SK-N-SH treated with all-trans-retinoic acid at 6 μM for 48 hours (cell line): ENCODE results near the gene PES1.

ENCODE experiments used
- ATAC-seq: fragments of 200-7000 bp; cut with Tn5 transposase; 3 replicates; pipeline ENCODE4 v1.9.1; 2020; ENCODE audit warnings: mild to moderate bottlenecking, moderate library complexity
- CSDC2 ChIP-seq: fragments of 250-450 bp; sonication (Bioruptor Pico); IDR thresholded peaks from 2 replicates; pipeline ENCODE4 v1.5.0; 2020; ENCODE audit warnings: mild to moderate bottlenecking, moderate library complexity
- CSRNP3 ChIP-seq: fragments of 250-450 bp; sonication (Bioruptor Pico); IDR thresholded peaks from 2 replicates; pipeline ENCODE4 v1.5.1; 2021; ENCODE audit warnings: mild to moderate bottlenecking, moderate library complexity
- GLIS3 ChIP-seq: fragments of 250-450 bp; sonication (Bioruptor Pico); IDR thresholded peaks from 2 replicates; pipeline ENCODE4 v1.5.0; 2020; ENCODE audit warnings: mild to moderate bottlenecking, moderate library complexity
- OSR1 ChIP-seq: fragments of 250-450 bp; sonication (Bioruptor Pico); IDR thresholded peaks from 2 replicates; pipeline ENCODE4 v1.8.0; 2022; ENCODE audit warnings: moderate library complexity, mild to moderate bottlenecking, inconsistent platforms
- PATZ1 ChIP-seq: fragments of 250-450 bp; sonication (Bioruptor Pico); IDR thresholded peaks from 2 replicates; pipeline ENCODE4 v1.8.0; 2020; ENCODE audit warnings: mild to moderate bottlenecking, moderate library complexity, borderline replicate concordance
- POU6F1 ChIP-seq: fragments of 250-450 bp; sonication (Bioruptor Pico); IDR thresholded peaks from 2 replicates; pipeline ENCODE4 v1.8.0; 2021; ENCODE audit warnings: low read depth, mild to moderate bottlenecking, moderate library complexity, borderline replicate concordance
- PPARA ChIP-seq: fragments of 250-450 bp; sonication (Bioruptor Pico); IDR thresholded peaks from 2 replicates; pipeline ENCODE4 v1.5.0; 2020; ENCODE audit warnings: mild to moderate bottlenecking, borderline replicate concordance
- RARB ChIP-seq: fragments of 250-450 bp; sonication (Bioruptor Pico); IDR thresholded peaks from 2 replicates; pipeline ENCODE4 v1.8.0; 2021; ENCODE audit warnings: mild to moderate bottlenecking, moderate library complexity
- TCF4 ChIP-seq: fragments of 250-450 bp; sonication (Bioruptor Pico); IDR thresholded peaks from 2 replicates; pipeline ENCODE4 v1.8.0; 2021; ENCODE audit warnings: mild to moderate bottlenecking, moderate library complexity, borderline replicate concordance
- TSHZ2 ChIP-seq: fragments of 250-450 bp; sonication (Bioruptor Pico); IDR thresholded peaks from 2 replicates; pipeline ENCODE4 v1.5.0; 2020; ENCODE audit warnings: mild to moderate bottlenecking, moderate library complexity
- ZC3H10 ChIP-seq: fragments of 250-450 bp; sonication (Bioruptor Pico); IDR thresholded peaks from 2 replicates; pipeline ENCODE4 v1.5.1; 2021; ENCODE audit warnings: mild to moderate bottlenecking, moderate library complexity
- ZFP30 ChIP-seq: fragments of 450-650 bp; formaldehyde crosslinking; IDR thresholded peaks from 2 replicates; pipeline ENCODE4 v1.5.0; 2022; ENCODE audit warnings: mild to moderate bottlenecking, moderate library complexity
- ZNF565 ChIP-seq: fragments of 450-650 bp; formaldehyde crosslinking; conservative IDR thresholded peaks from 2 replicates; pipeline ENCODE4 v1.5.0; 2020; ENCODE audit warnings: low read depth, mild to moderate bottlenecking, moderate library complexity
- ZNF70 ChIP-seq: fragments of 450-650 bp; formaldehyde crosslinking; IDR thresholded peaks from 2 replicates; pipeline ENCODE4 v1.5.0; 2020; ENCODE audit warnings: mild to moderate bottlenecking, moderate library complexity
- ZNF8 ChIP-seq: fragments of 450-650 bp; formaldehyde crosslinking; IDR thresholded peaks from 2 replicates; pipeline ENCODE4 v1.5.0; 2020; ENCODE audit warnings: mild to moderate bottlenecking, moderate library complexity
- TF ChIP-seq, protein P1 (sequence below): fragments of 250-450 bp; sonication (Bioruptor Pico); IDR thresholded peaks from 2 replicates; pipeline ENCODE4 v1.5.1; 2020; ENCODE audit warnings: low read depth, mild to moderate bottlenecking, moderate library complexity

PES1 gene

DNA sequence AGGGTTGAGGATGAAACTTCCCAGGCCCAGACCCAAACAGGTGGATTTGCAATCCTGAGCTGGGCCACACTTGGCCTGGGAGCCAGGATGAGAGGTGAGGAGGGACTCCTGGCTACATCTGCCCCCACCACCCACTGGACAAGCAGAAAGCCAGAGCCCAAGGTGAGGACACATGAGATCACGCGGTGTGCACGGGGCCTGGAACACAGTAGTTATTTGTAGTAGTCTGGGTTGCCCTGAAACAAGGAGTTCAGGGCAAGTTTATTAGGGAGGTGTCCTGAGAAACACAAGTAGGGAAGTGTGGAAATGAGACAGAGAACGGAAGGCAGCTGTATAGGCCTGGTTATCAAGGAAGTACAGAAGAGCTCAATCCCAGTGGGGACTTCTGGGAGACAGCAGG lies 44.5 kb downstream of the PES1 start:
- ATAC-seq = no peak; the same call in 2 of the 3 replicates
- no peak for TF ChIP-seq POU6F1 (CRISPR knock-in tag)
- no peak for TF ChIP-seq PPARA (CRISPR knock-in tag)
- no peak for TF ChIP-seq GLIS3 (CRISPR knock-in tag)
- TF ChIP-seq ZFP30 (CRISPR knock-in tag) = no peak
- no peak for TF ChIP-seq PATZ1 (CRISPR knock-in tag)
- no peak for TF ChIP-seq ZC3H10 (CRISPR knock-in tag)
- TF ChIP-seq, protein P1, sequence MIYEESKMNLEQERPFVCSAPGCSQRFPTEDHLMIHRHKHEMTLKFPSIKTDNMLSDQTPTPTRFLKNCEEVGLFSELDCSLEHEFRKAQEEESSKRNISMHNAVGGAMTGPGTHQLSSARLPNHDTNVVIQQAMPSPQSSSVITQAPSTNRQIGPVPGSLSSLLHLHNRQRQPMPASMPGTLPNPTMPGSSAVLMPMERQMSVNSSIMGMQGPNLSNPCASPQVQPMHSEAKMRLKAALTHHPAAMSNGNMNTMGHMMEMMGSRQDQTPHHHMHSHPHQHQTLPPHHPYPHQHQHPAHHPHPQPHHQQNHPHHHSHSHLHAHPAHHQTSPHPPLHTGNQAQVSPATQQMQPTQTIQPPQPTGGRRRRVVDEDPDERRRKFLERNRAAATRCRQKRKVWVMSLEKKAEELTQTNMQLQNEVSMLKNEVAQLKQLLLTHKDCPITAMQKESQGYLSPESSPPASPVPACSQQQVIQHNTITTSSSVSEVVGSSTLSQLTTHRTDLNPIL = no peak
- no peak for TF ChIP-seq ZNF70
- TF ChIP-seq TCF4 (CRISPR knock-in tag) = no peak
- no peak for TF ChIP-seq TSHZ2 (CRISPR knock-in tag)

GRCh38 chr22:30546616-30547015 lies 45.1 kb downstream of the PES1 start, which contains the start of gene SEC14L6:
Gene SEC14L6, minus strand, starts transcription at chr22:30546741. Its CDS starts 59 bp downstream, at chr22:30546682.
- TF ChIP-seq, protein P1 = no peak
- TF ChIP-seq ZNF8 (CRISPR knock-in tag) = no peak
- TF ChIP-seq ZFP30 (CRISPR knock-in tag) = no peak
- no peak for TF ChIP-seq TCF4 (CRISPR knock-in tag)
- TF ChIP-seq ZNF565 (CRISPR knock-in tag) = no peak
- no peak for TF ChIP-seq ZNF70
- TF ChIP-seq CSRNP3 (CRISPR knock-in tag) = no peak
- no peak for ATAC-seq

DNA sequence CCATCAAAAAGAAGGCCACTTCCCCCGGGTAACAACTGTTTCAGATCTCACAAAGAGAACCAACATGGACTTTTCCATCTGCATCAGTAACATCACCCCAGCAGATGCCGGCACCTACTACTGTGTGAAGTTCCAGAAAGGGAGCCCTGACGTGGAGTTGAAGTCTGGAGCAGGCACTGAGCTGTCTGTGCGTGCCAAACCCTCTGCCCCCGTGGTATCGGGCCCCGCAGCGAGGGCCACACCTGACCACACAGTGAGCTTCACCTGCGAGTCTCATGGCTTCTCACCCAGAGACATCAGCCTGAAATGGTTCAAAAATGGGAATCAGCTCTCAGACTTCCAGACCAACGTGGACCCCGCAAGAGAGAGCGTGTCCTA lies 48.9 kb downstream of the PES1 start:
- no peak for ATAC-seq
- TF ChIP-seq CSDC2 (CRISPR knock-in tag) (no peak), GLIS3 (CRISPR knock-in tag) (no peak), PATZ1 (CRISPR knock-in tag) (no peak), ZFP30 (CRISPR knock-in tag) (no peak), CSRNP3 (CRISPR knock-in tag) (no peak), TSHZ2 (CRISPR knock-in tag) (no peak), OSR1 (CRISPR knock-in tag) (no peak), ZNF70 (no peak), ZNF565 (CRISPR knock-in tag) (no peak), RARB (CRISPR knock-in tag) (no peak), ZC3H10 (CRISPR knock-in tag) (no peak)
- TF ChIP-seq, protein P1 = no peak
